Trophoblast cell (in vitro differentiated cells and primary cell): ENCODE data around the gene FBXO44.

Experiments
- DNase-seq, 2 donors: peaks; one replicate each; pipeline ENCODE4 v3.0.0-alpha.2; 2016
- H2AFZ ChIP-seq: 2 replicates; pipeline ENCODE4 v1.6.1; 2013; ENCODE audit warnings: low read length, moderate library complexity, mild to moderate bottlenecking; ENCODE audit not compliant: insufficient read depth, poor library complexity
- H2AK5ac ChIP-seq: 2 replicates; pipeline ENCODE4 v1.6.1; 2013; ENCODE audit warnings: mild to moderate bottlenecking, low read length
- H2BK120ac ChIP-seq: 2 replicates; pipeline ENCODE4 v1.6.1; 2013; ENCODE audit warnings: low read length, mild to moderate bottlenecking, moderate library complexity; ENCODE audit not compliant: insufficient read depth, poor library complexity
- H2BK12ac ChIP-seq: 2 replicates; pipeline ENCODE4 v1.6.1; 2013; ENCODE audit warnings: mild to moderate bottlenecking, low read length, moderate library complexity
- H2BK5ac ChIP-seq: 2 replicates; pipeline ENCODE4 v1.6.1; 2013; ENCODE audit warnings: low read length, low read depth, moderate library complexity, mild to moderate bottlenecking; ENCODE audit not compliant: poor library complexity
- H3K14ac ChIP-seq: 2 replicates; pipeline ENCODE4 v1.6.1; 2013; ENCODE audit warnings: mild to moderate bottlenecking, low read length
- H3K18ac ChIP-seq: 2 replicates; pipeline ENCODE4 v1.6.1; 2013; ENCODE audit warnings: mild to moderate bottlenecking, low read length
- H3K23ac ChIP-seq: 2 replicates; pipeline ENCODE4 v1.6.1; 2013; ENCODE audit warnings: low read length
- H3K27ac ChIP-seq: 2 replicates; pipeline ENCODE4 v1.5.1; 2013; ENCODE audit warnings: low read depth, mild to moderate bottlenecking, inconsistent platforms, low read length, moderate library complexity
- H3K27me3 ChIP-seq: 2 replicates; pipeline ENCODE4 v1.6.1; 2013; ENCODE audit warnings: inconsistent platforms, mild to moderate bottlenecking, low read length, moderate library complexity; ENCODE audit not compliant: insufficient read depth
- H3K36me3 ChIP-seq, 2 experiments: 1 replicate in 1 of 2; 2 replicates in 1 of 2; pipeline ENCODE4 v1.6.1; 2013; ENCODE audit warnings: low read length in 2 of 2, mild to moderate bottlenecking in 2 of 2, moderate library complexity in 1 of 2; ENCODE audit not compliant: insufficient read depth in 2 of 2, control insufficient read depth in 1 of 2
- H3K4ac ChIP-seq: 2 replicates; pipeline ENCODE4 v1.6.1; 2013; ENCODE audit warnings: low read depth, mild to moderate bottlenecking, low read length, moderate library complexity
- H3K4me1 ChIP-seq, 2 experiments: 1 replicate in 1 of 2; 2 replicates in 1 of 2; pipeline ENCODE4 v1.6.1; 2013; ENCODE audit warnings: low read length in 2 of 2, mild to moderate bottlenecking in 2 of 2, moderate library complexity in 1 of 2; ENCODE audit not compliant: insufficient read depth in 2 of 2, control insufficient read depth in 1 of 2
- H3K4me2 ChIP-seq: 2 replicates; pipeline ENCODE4 v1.6.1; 2013; ENCODE audit warnings: inconsistent platforms, mild to moderate bottlenecking, low read length, moderate library complexity
- H3K4me3 ChIP-seq: 2 replicates; pipeline ENCODE4 v1.5.1; 2013; ENCODE audit warnings: mild to moderate bottlenecking, low read depth, low read length, inconsistent platforms
- H3K79me1 ChIP-seq: one replicate; pipeline ENCODE4 v1.6.1; 2013; ENCODE audit warnings: low read length
- H3K79me2 ChIP-seq: 2 replicates; pipeline ENCODE4 v1.6.1; 2013; ENCODE audit warnings: low read length, mild to moderate bottlenecking; ENCODE audit not compliant: control insufficient read depth, insufficient read depth, poor library complexity
- H3K9ac ChIP-seq: 2 replicates; pipeline ENCODE4 v1.6.1; 2013; ENCODE audit warnings: mild to moderate bottlenecking, low read length
- H3K9me3 ChIP-seq: 2 replicates; pipeline ENCODE4 v1.6.1; 2013; ENCODE audit warnings: low read depth, mild to moderate bottlenecking, control low read depth, inconsistent platforms, low read length; ENCODE audit not compliant: insufficient read depth
- H4K12ac ChIP-seq: 2 replicates; pipeline ENCODE4 v1.6.1; 2013; ENCODE audit warnings: low read depth, mild to moderate bottlenecking, low read length, moderate library complexity
- H4K8ac ChIP-seq: 2 replicates; pipeline ENCODE4 v1.6.1; 2013; ENCODE audit warnings: low read depth, mild to moderate bottlenecking, low read length, moderate library complexity
- H4K91ac ChIP-seq: one replicate; pipeline ENCODE4 v1.6.1; 2013; ENCODE audit warnings: low read depth, mild to moderate bottlenecking, low read length, moderate library complexity
- WGBS: extraction: QIAGEN DNeasy Blood & Tissue Kit; methylation state at CpG from one replicate; pipeline ENCODE4 v1.1.7; 2013; ENCODE audit warnings: missing lambda C conversion rate; ENCODE audit not compliant: insufficient read length, insufficient coverage; ENCODE audit errors: extremely low coverage; 5-methylcytosine and 5-hydroxymethylcytosine counted together

Gene FBXO44

GRCh38 chr1:11697893-11698210 lies 43.2 kb downstream of the FBXO44 start:
- Histone ChIP-seq H3K4me3 (no peak overlapping the region), H4K8ac (no peak overlapping the region), H3K18ac (no peak overlapping the region), H4K12ac (no peak overlapping the region), H2BK12ac (no peak overlapping the region), H4K91ac (no peak overlapping the region), H3K79me1 (no peaks in the 10 kb centered on the region), H3K79me2 (no peaks in the 10 kb centered on the region), H2AFZ (no peak overlapping the region), H3K36me3 (no peaks in the 10 kb centered on the region), H3K14ac (no peak overlapping the region), H3K23ac (no peak overlapping the region), H3K4me2 (no peak overlapping the region), H3K27ac (no peak overlapping the region), H2BK120ac (no peak overlapping the region), H2AK5ac (no peak overlapping the region), H3K4ac (no peak overlapping the region), H3K4me1 (no peaks in the 10 kb centered on the region), H3K9me3 (peaks cover 6% of the 10 kb centered on the region), H3K27me3 (peaks cover 6% of the 10 kb centered on the region), H3K9ac (no peak overlapping the region), H2BK5ac (no peak overlapping the region)
- no peak for DNase-seq
- WGBS, result no CpG with 5 or more reads among the region's 5 CpGs

- Histone ChIP-seq H3K79me1 (no peaks in the 10 kb centered on the region), H3K14ac (no peak overlapping the region), H3K9ac (no peak overlapping the region), H3K36me3 (no peaks in the 10 kb centered on the region), H3K4me2 (no peak overlapping the region), H3K4me3 (no peak overlapping the region), H4K91ac (no peak overlapping the region), H3K79me2 (no peaks in the 10 kb centered on the region), H2BK120ac (no peak overlapping the region), H4K12ac (no peak overlapping the region), H2AFZ (no peak overlapping the region), H2AK5ac (no peak overlapping the region), H3K4ac (no peak overlapping the region), H3K4me1 (no peaks in the 10 kb centered on the region), H3K27me3 (no peaks in the 10 kb centered on the region), H3K23ac (no peak overlapping the region), H4K8ac (no peak overlapping the region), H2BK5ac (no peak overlapping the region), H3K9me3 (peaks cover 6% of the 10 kb centered on the region), H3K18ac (no peak overlapping the region), H3K27ac (no peak overlapping the region), H2BK12ac (no peak overlapping the region)
- DNase-seq, result no peak
- WGBS, result no CpG with 5 or more reads among the region's 34 CpGs
These were observed 46.2 kb downstream of the FBXO44 start for GRCh38 chr1:11700601-11701467.

GRCh38 chr1:11701551-11701961 lies 46.9 kb downstream of the FBXO44 start:
- peaks cover 6% of the 10 kb centered on the region for H3K9me3 ChIP-seq
- no peaks in the 10 kb centered on the region for H3K79me1 ChIP-seq
- H4K91ac ChIP-seq, result no peak overlapping the region
- H2AK5ac ChIP-seq, result no peak overlapping the region
- no peak overlapping the region for H4K12ac ChIP-seq
- H3K27me3 ChIP-seq, result no peaks in the 10 kb centered on the region
- H2BK5ac ChIP-seq, result no peak overlapping the region
- H3K27ac ChIP-seq, result no peak overlapping the region
- no peak overlapping the region for H4K8ac ChIP-seq
- H2BK12ac ChIP-seq, result no peak overlapping the region
- no peaks in the 10 kb centered on the region for H3K79me2 ChIP-seq
- no peak overlapping the region for H3K9ac ChIP-seq
- H3K4me2 ChIP-seq, result no peak overlapping the region
- no peak overlapping the region for H3K4me3 ChIP-seq
- H3K4ac ChIP-seq, result no peak overlapping the region
- no peaks in the 10 kb centered on the region for H3K36me3 ChIP-seq
- WGBS, result no CpG with 5 or more reads among the region's 15 CpGs
- H3K14ac ChIP-seq, result no peak overlapping the region
- no peak for DNase-seq
- H2BK120ac ChIP-seq, result no peak overlapping the region
- no peak overlapping the region for H3K18ac ChIP-seq
- H2AFZ ChIP-seq, result no peak overlapping the region
- H3K4me1 ChIP-seq, result no peaks in the 10 kb centered on the region
- no peak overlapping the region for H3K23ac ChIP-seq

DNA sequence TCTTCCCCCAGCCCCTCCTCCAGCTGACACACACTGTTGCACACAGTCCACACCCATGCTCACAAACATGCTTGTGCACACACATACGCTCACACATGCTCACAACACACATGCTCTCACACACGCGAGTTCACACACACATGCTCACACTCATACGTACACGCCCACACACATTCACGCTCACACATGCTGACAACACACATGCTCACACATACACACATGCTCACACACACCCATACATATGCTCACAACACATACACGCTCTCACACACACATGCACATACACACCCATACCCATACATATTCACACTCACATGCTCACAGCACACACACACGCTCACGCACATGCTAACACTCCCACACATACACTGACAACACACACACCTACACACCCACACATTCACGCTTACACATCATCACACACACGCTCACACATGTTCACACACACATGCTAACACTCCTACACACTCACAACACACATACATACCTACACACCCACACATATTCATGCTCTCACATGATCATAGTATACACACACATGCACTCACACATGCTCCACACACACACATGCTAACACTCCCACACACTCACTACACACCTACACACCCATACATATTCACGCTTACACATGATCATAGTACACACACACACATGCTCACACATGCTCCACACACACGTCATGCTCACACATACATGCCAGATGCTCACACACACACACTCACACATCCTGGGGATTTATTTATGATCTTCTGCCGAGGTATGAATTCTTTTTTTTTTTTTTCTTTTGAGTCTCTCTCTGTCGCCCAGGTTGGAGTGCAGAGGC lies 47.5 kb downstream of the FBXO44 start:
- no peak overlapping the region for H2BK12ac ChIP-seq
- H3K27ac ChIP-seq, result no peak overlapping the region
- no peak overlapping the region for H3K9ac ChIP-seq
- no peak overlapping the region for H3K18ac ChIP-seq
- H3K9me3 ChIP-seq, result peaks cover 6% of the 10 kb centered on the region
- no peak overlapping the region for H3K4me2 ChIP-seq
- no peak overlapping the region for H2AK5ac ChIP-seq
- H4K12ac ChIP-seq, result no peak overlapping the region
- H3K4me1 ChIP-seq, result no peaks in the 10 kb centered on the region
- no peaks in the 10 kb centered on the region for H3K36me3 ChIP-seq
- H3K4me3 ChIP-seq, result no peak overlapping the region
- no peak overlapping the region for H3K4ac ChIP-seq
- H4K91ac ChIP-seq, result no peak overlapping the region
- H3K27me3 ChIP-seq, result no peaks in the 10 kb centered on the region
- no peak overlapping the region for H3K14ac ChIP-seq
- H4K8ac ChIP-seq, result no peak overlapping the region
- peak overlapping the region; percentile 47 for H3K23ac ChIP-seq
- no peak for DNase-seq
- no peak overlapping the region for H2BK5ac ChIP-seq
- H3K79me2 ChIP-seq, result no peaks in the 10 kb centered on the region
- no peaks in the 10 kb centered on the region for H3K79me1 ChIP-seq
- H2AFZ ChIP-seq, result no peak overlapping the region
- WGBS, result 100% methylated on average over 7 of the region's 15 CpGs
- H2BK120ac ChIP-seq, result no peak overlapping the region
